ENCODE measurements around the gene ZFP91. TPM values are rescaled to one million over a fixed set of nuclear protein-coding genes. Genes with fewer than 3 reads are reported as not detected.

Gene ZFP91
- total and polyA plus RNA-seq, 2 of the 13 experiments (the other 11 are each of a cell fraction or from before 2014, with no cell fraction given): 13.5 to 38.6 TPM

GRCh38 chr11:58579192-58580129, 598 bp downstream of the ZFP91 start (continued):
- TF ChIP-seq, protein P1, sequence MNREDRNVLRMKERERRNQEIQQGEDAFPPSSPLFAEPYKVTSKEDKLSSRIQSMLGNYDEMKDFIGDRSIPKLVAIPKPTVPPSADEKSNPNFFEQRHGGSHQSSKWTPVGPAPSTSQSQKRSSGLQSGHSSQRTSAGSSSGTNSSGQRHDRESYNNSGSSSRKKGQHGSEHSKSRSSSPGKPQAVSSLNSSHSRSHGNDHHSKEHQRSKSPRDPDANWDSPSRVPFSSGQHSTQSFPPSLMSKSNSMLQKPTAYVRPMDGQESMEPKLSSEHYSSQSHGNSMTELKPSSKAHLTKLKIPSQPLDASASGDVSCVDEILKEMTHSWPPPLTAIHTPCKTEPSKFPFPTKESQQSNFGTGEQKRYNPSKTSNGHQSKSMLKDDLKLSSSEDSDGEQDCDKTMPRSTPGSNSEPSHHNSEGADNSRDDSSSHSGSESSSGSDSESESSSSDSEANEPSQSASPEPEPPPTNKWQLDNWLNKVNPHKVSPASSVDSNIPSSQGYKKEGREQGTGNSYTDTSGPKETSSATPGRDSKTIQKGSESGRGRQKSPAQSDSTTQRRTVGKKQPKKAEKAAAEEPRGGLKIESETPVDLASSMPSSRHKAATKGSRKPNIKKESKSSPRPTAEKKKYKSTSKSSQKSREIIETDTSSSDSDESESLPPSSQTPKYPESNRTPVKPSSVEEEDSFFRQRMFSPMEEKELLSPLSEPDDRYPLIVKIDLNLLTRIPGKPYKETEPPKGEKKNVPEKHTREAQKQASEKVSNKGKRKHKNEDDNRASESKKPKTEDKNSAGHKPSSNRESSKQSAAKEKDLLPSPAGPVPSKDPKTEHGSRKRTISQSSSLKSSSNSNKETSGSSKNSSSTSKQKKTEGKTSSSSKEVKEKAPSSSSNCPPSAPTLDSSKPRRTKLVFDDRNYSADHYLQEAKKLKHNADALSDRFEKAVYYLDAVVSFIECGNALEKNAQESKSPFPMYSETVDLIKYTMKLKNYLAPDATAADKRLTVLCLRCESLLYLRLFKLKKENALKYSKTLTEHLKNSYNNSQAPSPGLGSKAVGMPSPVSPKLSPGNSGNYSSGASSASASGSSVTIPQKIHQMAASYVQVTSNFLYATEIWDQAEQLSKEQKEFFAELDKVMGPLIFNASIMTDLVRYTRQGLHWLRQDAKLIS (CRISPR knock-in tag; IDR thresholded peaks at IDR 0.05): peak; percentile 51; the same call in 1 of the 2 replicates
- no peak for TF ChIP-seq ZNF660 (CRISPR knock-in tag; IDR thresholded peaks at IDR 0.05; ENCODE audit: borderline replicate concordance, low read depth)
- TF ChIP-seq ZNF646 (CRISPR knock-in tag; IDR thresholded peaks at IDR 0.05): no peak
- no peak for TF ChIP-seq SP5 (CRISPR knock-in tag; IDR thresholded peaks at IDR 0.05; ENCODE audit: borderline replicate concordance, low read depth)
- peak; percentile 59; the same call in 1 of the 2 replicates for TF ChIP-seq BCL3 (CRISPR knock-in tag; IDR thresholded peaks at IDR 0.05)
- TF ChIP-seq, protein P2, sequence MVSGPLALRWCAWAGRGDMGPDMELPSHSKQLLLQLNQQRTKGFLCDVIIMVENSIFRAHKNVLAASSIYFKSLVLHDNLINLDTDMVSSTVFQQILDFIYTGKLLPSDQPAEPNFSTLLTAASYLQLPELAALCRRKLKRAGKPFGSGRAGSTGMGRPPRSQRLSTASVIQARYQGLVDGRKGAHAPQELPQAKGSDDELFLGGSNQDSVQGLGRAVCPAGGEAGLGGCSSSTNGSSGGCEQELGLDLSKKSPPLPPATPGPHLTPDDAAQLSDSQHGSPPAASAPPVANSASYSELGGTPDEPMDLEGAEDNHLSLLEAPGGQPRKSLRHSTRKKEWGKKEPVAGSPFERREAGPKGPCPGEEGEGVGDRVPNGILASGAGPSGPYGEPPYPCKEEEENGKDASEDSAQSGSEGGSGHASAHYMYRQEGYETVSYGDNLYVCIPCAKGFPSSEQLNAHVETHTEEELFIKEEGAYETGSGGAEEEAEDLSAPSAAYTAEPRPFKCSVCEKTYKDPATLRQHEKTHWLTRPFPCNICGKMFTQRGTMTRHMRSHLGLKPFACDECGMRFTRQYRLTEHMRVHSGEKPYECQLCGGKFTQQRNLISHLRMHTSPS (CRISPR knock-in tag; IDR thresholded peaks at IDR 0.05; ENCODE audit: low read depth): no peak
- no peak for TF ChIP-seq ZNF205 (CRISPR knock-in tag; IDR thresholded peaks at IDR 0.05)
- peak; percentile 42 for TF ChIP-seq AGO1 (IDR thresholded peaks at IDR 0.05; ENCODE audit: low read depth, low read length, poor library complexity, severe bottlenecking)
- TF ChIP-seq, protein P3, sequence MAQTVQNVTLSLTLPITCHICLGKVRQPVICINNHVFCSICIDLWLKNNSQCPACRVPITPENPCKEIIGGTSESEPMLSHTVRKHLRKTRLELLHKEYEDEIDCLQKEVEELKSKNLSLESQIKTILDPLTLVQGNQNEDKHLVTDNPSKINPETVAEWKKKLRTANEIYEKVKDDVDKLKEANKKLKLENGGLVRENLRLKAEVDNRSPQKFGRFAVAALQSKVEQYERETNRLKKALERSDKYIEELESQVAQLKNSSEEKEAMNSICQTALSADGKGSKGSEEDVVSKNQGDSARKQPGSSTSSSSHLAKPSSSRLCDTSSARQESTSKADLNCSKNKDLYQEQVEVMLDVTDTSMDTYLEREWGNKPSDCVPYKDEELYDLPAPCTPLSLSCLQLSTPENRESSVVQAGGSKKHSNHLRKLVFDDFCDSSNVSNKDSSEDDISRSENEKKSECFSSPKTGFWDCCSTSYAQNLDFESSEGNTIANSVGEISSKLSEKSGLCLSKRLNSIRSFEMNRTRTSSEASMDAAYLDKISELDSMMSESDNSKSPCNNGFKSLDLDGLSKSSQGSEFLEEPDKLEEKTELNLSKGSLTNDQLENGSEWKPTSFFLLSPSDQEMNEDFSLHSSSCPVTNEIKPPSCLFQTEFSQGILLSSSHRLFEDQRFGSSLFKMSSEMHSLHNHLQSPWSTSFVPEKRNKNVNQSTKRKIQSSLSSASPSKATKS (CRISPR knock-in tag; IDR thresholded peaks at IDR 0.05): no peak; the same call in 1 of the 2 replicates
- peak; percentile 97 for TF ChIP-seq ZNF335 (CRISPR knock-in tag; IDR thresholded peaks at IDR 0.05)
